Lower lobe of right lung (tissue), 2 donors: ENCODE measurements around the gene NEIL1. TPM values are rescaled to one million over a fixed set of nuclear protein-coding genes. Genes with fewer than 3 reads are reported as not detected.

Experiments
- ATAC-seq, 2 donors: fragments of 200-7000 bp; cut with Tn5 transposase; one replicate each; pipeline ENCODE4 v1.9.1; 2020 to 2022; ENCODE audit warnings: mild to moderate bottlenecking in 2 of 2, moderate library complexity in 2 of 2
- DNase-seq: peaks from one replicate; pipeline ENCODE4 v3.0.0-alpha.2; 2020
- H3K27ac ChIP-seq: fragments of 200-600 bp; one replicate; pipeline ENCODE4 v1.8.0; 2022
- H3K27me3 ChIP-seq: fragments of 200-600 bp; one replicate; pipeline ENCODE4 v1.8.0; 2022; ENCODE audit warnings: low read depth
- H3K36me3 ChIP-seq: fragments of 200-600 bp; one replicate; pipeline ENCODE4 v1.8.0; 2022; ENCODE audit warnings: mild to moderate bottlenecking
- H3K4me1 ChIP-seq: fragments of 200-600 bp; one replicate; pipeline ENCODE4 v1.8.0; 2022
- H3K4me3 ChIP-seq: fragments of 200-600 bp; one replicate; pipeline ENCODE4 v1.8.0; 2022; ENCODE audit warnings: mild to moderate bottlenecking
- H3K9me3 ChIP-seq: fragments of 200-600 bp; one replicate; pipeline ENCODE4 v1.8.0; 2022
- intact Hi-C: fragments of 100-400 bp; cut with DNase I; formaldehyde crosslinking; loops from one replicate; pipeline ENCODE4 v1.11.0; 2022
- total RNA-seq: library from RNA; stranded (reverse); fragmentation: NEBNext Ultra II Directional; extraction: Animal tissue kit (Norgen Biotek cat#: 25700); gene quantifications from one replicate; pipeline ENCODE4 v1.2.1, GENCODE V29; 2021
- TF ChIP-seq, protein P1 (sequence below): fragments of 200-600 bp; IDR thresholded peaks from one replicate; pipeline ENCODE4 v1.8.0; 2022; ENCODE audit warnings: antibody characterized with exemption, mild to moderate bottlenecking
- donor health status: DM: no; HTN: yes; CAD: no; lungs with severe emphysema.

Gene NEIL1
- total RNA-seq, 1 donor from 2014 or later = 43.7 TPM

GRCh38 chr15:75321711-75322110 lies 25.1 kb upstream of the NEIL1 start:
- ATAC-seq (no peak), DNase-seq (no peak)
- Histone ChIP-seq H3K27me3 (no peaks in the 10 kb centered on the region), H3K9me3 (no peaks in the 10 kb centered on the region), H3K36me3 (no peaks in the 10 kb centered on the region), H3K27ac (no peak overlapping the region), H3K4me1 (no peaks in the 10 kb centered on the region), H3K4me3 (no peak overlapping the region)
- intact Hi-C loops = no loop called here
- TF ChIP-seq, protein P1, sequence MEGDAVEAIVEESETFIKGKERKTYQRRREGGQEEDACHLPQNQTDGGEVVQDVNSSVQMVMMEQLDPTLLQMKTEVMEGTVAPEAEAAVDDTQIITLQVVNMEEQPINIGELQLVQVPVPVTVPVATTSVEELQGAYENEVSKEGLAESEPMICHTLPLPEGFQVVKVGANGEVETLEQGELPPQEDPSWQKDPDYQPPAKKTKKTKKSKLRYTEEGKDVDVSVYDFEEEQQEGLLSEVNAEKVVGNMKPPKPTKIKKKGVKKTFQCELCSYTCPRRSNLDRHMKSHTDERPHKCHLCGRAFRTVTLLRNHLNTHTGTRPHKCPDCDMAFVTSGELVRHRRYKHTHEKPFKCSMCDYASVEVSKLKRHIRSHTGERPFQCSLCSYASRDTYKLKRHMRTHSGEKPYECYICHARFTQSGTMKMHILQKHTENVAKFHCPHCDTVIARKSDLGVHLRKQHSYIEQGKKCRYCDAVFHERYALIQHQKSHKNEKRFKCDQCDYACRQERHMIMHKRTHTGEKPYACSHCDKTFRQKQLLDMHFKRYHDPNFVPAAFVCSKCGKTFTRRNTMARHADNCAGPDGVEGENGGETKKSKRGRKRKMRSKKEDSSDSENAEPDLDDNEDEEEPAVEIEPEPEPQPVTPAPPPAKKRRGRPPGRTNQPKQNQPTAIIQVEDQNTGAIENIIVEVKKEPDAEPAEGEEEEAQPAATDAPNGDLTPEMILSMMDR = no peak

DNA sequence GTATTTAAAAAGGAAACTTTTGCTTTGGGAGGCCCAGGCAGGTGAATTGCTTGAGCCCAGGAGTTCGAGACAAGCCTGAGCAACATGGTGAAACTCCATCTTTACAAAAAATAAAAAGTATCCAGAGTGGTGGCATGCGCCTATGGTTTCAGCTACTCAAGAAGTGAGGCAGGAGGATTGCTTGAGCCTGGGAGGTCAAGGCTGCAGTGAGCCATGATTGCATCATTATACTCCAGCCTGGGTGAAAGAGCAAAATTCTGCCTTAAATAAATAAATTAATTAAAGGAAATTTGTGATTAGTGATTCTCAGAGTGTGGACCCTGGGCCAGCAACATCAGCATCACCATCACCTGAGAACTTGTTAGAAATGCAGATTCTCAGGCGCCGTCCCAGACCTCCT lies 20.9 kb upstream of the NEIL1 start:
- ATAC-seq (no peak), DNase-seq (no peak)
- Histone ChIP-seq H3K9me3 (no peaks in the 10 kb centered on the region), H3K36me3 (no peaks in the 10 kb centered on the region), H3K27me3 (no peaks in the 10 kb centered on the region), H3K4me1 (no peaks in the 10 kb centered on the region), H3K27ac (no peak overlapping the region), H3K4me3 (no peak overlapping the region)
- intact Hi-C loops = no loop called here
- TF ChIP-seq, protein P1 = no peak

GRCh38 chr15:75327005-75327404 lies 19.8 kb upstream of the NEIL1 start:
- H3K36me3 ChIP-seq = no peaks in the 10 kb centered on the region
- DNase-seq = no peak
- TF ChIP-seq, protein P1 = no peak
- no peaks in the 10 kb centered on the region for H3K4me1 ChIP-seq
- no peak overlapping the region for H3K27ac ChIP-seq
- no peak for ATAC-seq
- H3K9me3 ChIP-seq = no peaks in the 10 kb centered on the region
- intact Hi-C loops = no loop called here
- no peaks in the 10 kb centered on the region for H3K27me3 ChIP-seq
- H3K4me3 ChIP-seq = no peak overlapping the region

DNA sequence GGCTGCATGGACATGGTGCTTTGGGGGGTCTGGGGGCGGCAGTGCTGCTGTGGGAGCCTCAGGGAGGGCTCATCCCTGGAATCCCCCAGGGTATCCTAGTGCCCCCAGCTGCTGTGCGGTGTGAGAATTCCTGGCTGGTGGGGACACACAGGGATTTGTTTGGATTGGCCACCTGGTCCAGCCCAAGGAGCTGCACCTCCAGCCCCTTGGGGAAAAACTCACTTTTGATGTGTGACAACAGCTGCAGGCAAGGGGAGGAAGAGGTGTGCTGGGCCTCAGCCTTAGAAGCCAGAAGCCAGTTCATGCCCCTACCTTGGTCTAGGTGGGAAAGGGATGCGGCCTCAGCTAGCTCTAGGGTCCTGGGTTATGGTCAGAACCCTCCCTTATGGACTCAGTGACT lies 19.3 kb upstream of the NEIL1 start:
- DNase-seq = no peak

GRCh38 chr15:75328493-75329314 lies 18.1 kb upstream of the NEIL1 start:
- TF ChIP-seq, protein P1 = no peak
- H3K27ac ChIP-seq = no peak overlapping the region
- DNase-seq = no peak
- H3K36me3 ChIP-seq = no peaks in the 10 kb centered on the region
- H3K4me3 ChIP-seq = no peak overlapping the region
- ATAC-seq = no peak
- no peaks in the 10 kb centered on the region for H3K9me3 ChIP-seq
- intact Hi-C loops = no loop called here
- H3K27me3 ChIP-seq = no peaks in the 10 kb centered on the region
- H3K4me1 ChIP-seq = no peaks in the 10 kb centered on the region

More for the DNA sequence above, 19.3 kb upstream of the NEIL1 start:
- no peak overlapping the region for H3K4me3 ChIP-seq
- no peak for ATAC-seq
- TF ChIP-seq, protein P1 = no peak
- H3K4me1 ChIP-seq = no peaks in the 10 kb centered on the region
- H3K27me3 ChIP-seq = no peaks in the 10 kb centered on the region
- no peak overlapping the region for H3K27ac ChIP-seq
- no peaks in the 10 kb centered on the region for H3K9me3 ChIP-seq
- no peaks in the 10 kb centered on the region for H3K36me3 ChIP-seq
- intact Hi-C loops = no loop called here
